Neuronal stem cell (in vitro differentiated cells): ENCODE measurements around the gene PHC2.

Source experiments
- DNase-seq: peaks from one replicate; pipeline ENCODE4 v3.0.0-alpha.2; 2013; ENCODE audit warnings: low spot score
- H2AFZ ChIP-seq: one replicate; pipeline ENCODE4 v1.6.1; 2013; ENCODE audit warnings: mild to moderate bottlenecking, low read length, inconsistent platforms
- H2AK5ac ChIP-seq: 2 replicates; pipeline ENCODE4 v1.6.1; 2013; ENCODE audit warnings: low read depth, mild to moderate bottlenecking, inconsistent platforms, low read length, moderate library complexity, mixed read lengths
- H2BK120ac ChIP-seq: 2 replicates; pipeline ENCODE4 v1.6.1; 2013; ENCODE audit warnings: low read depth, mild to moderate bottlenecking, inconsistent platforms, low read length, moderate library complexity, mixed read lengths
- H2BK12ac ChIP-seq: one replicate; pipeline ENCODE4 v1.6.1; 2013; ENCODE audit warnings: low read length, inconsistent platforms
- H2BK15ac ChIP-seq: 2 replicates; pipeline ENCODE4 v1.6.1; 2013; ENCODE audit warnings: mild to moderate bottlenecking, low read length, inconsistent platforms, mixed read lengths
- H2BK5ac ChIP-seq: one replicate; pipeline ENCODE4 v1.6.1; 2013; ENCODE audit warnings: inconsistent platforms, mild to moderate bottlenecking, low read length, moderate library complexity
- H3K14ac ChIP-seq: one replicate; pipeline ENCODE4 v1.6.1; 2013; ENCODE audit warnings: low read length, inconsistent platforms
- H3K18ac ChIP-seq: 2 replicates; pipeline ENCODE4 v1.6.1; 2013; ENCODE audit warnings: low read length, inconsistent platforms
- H3K23ac ChIP-seq: 2 replicates; pipeline ENCODE4 v1.6.1; 2013; ENCODE audit warnings: low read depth, mild to moderate bottlenecking, mixed read lengths, low read length, inconsistent platforms; ENCODE audit not compliant: poor library complexity
- H3K27ac ChIP-seq: replicated peaks from 3 replicates; pipeline ENCODE4 v1.5.1; 2013; ENCODE audit warnings: low read length, inconsistent platforms
- H3K27me3 ChIP-seq, 3 experiments: 2 replicates each; pipeline ENCODE4 v1.6.1; 2013; ENCODE audit warnings: low read length in 3 of 3, mild to moderate bottlenecking in 2 of 3, inconsistent platforms in 1 of 3, low read depth in 1 of 3, mixed read lengths in 1 of 3, moderate library complexity in 1 of 3; ENCODE audit not compliant: control insufficient read depth in 3 of 3, insufficient read depth in 3 of 3
- H3K36me3 ChIP-seq, 2 donors: replicated peaks in 1 of 2; 2 replicates each; pipeline ENCODE4 v1.6.1; 2013; ENCODE audit warnings: low read length in 2 of 2; ENCODE audit not compliant: control insufficient read depth in 2 of 2, insufficient read depth in 2 of 2
- H3K4ac ChIP-seq: 2 replicates; pipeline ENCODE4 v1.6.1; 2013; ENCODE audit warnings: inconsistent platforms, mild to moderate bottlenecking, low read length, moderate library complexity
- H3K4me1 ChIP-seq, 2 donors: 1 replicate in 1 of 2; 2 replicates in 1 of 2; pipeline ENCODE4 v1.6.1; 2013; ENCODE audit warnings: low read length in 2 of 2, low read depth in 1 of 2; ENCODE audit not compliant: control insufficient read depth in 2 of 2, insufficient read depth in 1 of 2
- H3K4me2 ChIP-seq: one replicate; pipeline ENCODE4 v1.6.1; 2013; ENCODE audit warnings: mild to moderate bottlenecking, low read length, inconsistent platforms; ENCODE audit not compliant: insufficient read depth, poor library complexity, severe bottlenecking
- H3K4me3 ChIP-seq, 2 donors: 2 replicates each; pipeline ENCODE4 v1.5.1; 2013; ENCODE audit warnings: low read length in 2 of 2, mild to moderate bottlenecking in 2 of 2, inconsistent platforms in 1 of 2, moderate library complexity in 1 of 2
- H3K79me1 ChIP-seq: one replicate; pipeline ENCODE4 v1.6.1; 2013; ENCODE audit warnings: low read depth, mild to moderate bottlenecking, inconsistent platforms, low read length, moderate library complexity
- H3K9ac ChIP-seq: one replicate; pipeline ENCODE4 v1.6.1; 2013; ENCODE audit warnings: mild to moderate bottlenecking, low read depth, low read length, inconsistent platforms; ENCODE audit not compliant: poor library complexity
- H3K9me3 ChIP-seq, 2 donors: replicated peaks in 1 of 2; 2 replicates each; pipeline versions ENCODE3 to v1.6.1; 2013; ENCODE audit warnings: low read length in 2 of 2, mild to moderate bottlenecking in 2 of 2, inconsistent platforms in 1 of 2, low read depth in 1 of 2, mixed read lengths in 1 of 2, moderate library complexity in 1 of 2; ENCODE audit not compliant: control insufficient read depth in 2 of 2, insufficient read depth in 1 of 2
- H4K8ac ChIP-seq: one replicate; pipeline ENCODE4 v1.6.1; 2013; ENCODE audit warnings: low read depth, mild to moderate bottlenecking, inconsistent platforms, low read length, moderate library complexity
- H4K91ac ChIP-seq: one replicate; pipeline ENCODE4 v1.6.1; 2013; ENCODE audit warnings: low read length, low read depth, mild to moderate bottlenecking, inconsistent platforms; ENCODE audit not compliant: poor library complexity
- WGBS, 2 donors: extraction: QIAGEN DNeasy Blood & Tissue Kit; methylation state at CpG; one replicate each; pipeline ENCODE4 v1.1.7; 2013; ENCODE audit warnings: missing lambda C conversion rate in 2 of 2, mixed read lengths in 1 of 2; ENCODE audit not compliant: insufficient read length in 2 of 2, insufficient replicate concordance in 1 of 2; ENCODE audit errors: extremely low coverage in 2 of 2; 5-methylcytosine and 5-hydroxymethylcytosine counted together

PHC2 gene

DNA sequence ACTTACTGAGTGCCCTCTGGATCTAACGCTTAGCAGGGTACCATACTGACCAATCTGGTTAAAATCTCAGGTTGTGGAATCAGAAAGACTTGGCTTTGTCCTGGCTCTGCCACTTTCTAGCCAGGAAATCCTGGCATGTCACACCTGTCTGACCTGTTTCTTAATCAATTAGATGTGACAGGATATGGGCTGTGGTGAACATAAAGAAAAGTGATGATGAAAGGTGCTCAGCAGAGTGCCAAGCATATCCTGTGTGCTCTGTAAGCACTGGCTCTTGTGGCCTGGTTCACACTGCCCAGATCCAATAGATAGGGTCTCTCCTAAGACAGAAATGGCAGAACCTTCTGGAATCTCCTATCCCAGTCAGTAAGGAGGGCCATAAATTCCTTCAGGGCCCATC is 53.9 kb downstream of the PHC2 start:
- H3K9ac ChIP-seq, result no peak overlapping the region

GRCh38 chr1:33375316-33375715 is 55.6 kb downstream of the PHC2 start:
- Histone ChIP-seq H3K27ac (no peak overlapping the region), H3K23ac (no peak overlapping the region), H3K9ac (peak overlapping the region; percentile 47), H3K4ac (no peak overlapping the region), H4K91ac (no peak overlapping the region), H3K18ac (peak overlapping the region; percentile 72), H2AK5ac (no peak overlapping the region), H3K4me3 (peak overlapping the region in 1 of 2 donors; percentile 43), H3K27me3 (no peaks in the 10 kb centered on the region), H3K14ac (peak overlapping the region; percentile 86), H3K9me3 (no peaks in the 10 kb centered on the region), H3K4me2 (no peak overlapping the region), H2BK15ac (no peak overlapping the region), H2BK12ac (no peak overlapping the region), H2AFZ (no peak overlapping the region), H3K36me3 (peaks cover 0 to 4% of the 10 kb centered on the region in 2 donors), H2BK120ac (no peak overlapping the region), H3K4me1 (peaks cover 12 to 17% of the 10 kb centered on the region in 2 donors), H4K8ac (no peak overlapping the region), H2BK5ac (no peak overlapping the region), H3K79me1 (no peaks in the 10 kb centered on the region)
- no peak for DNase-seq
- no CpG with 5 or more reads among the region's 9 CpGs for WGBS, 2 donors

More for the DNA sequence above, 53.9 kb downstream of the PHC2 start:
- no peak for DNase-seq
- H3K4ac ChIP-seq, result no peak overlapping the region
- H4K91ac ChIP-seq, result no peak overlapping the region
- no peak overlapping the region for H3K4me3 ChIP-seq
- no peak overlapping the region for H2BK120ac ChIP-seq
- WGBS, 2 donors, result no CpG with 5 or more reads among the region's 1 CpG
- H3K27ac ChIP-seq, result no peak overlapping the region
- peaks cover 12 to 17% of the 10 kb centered on the region in 2 donors for H3K4me1 ChIP-seq
- no peaks in the 10 kb centered on the region for H3K79me1 ChIP-seq
- H3K4me2 ChIP-seq, result no peak overlapping the region
- no peak overlapping the region for H2AK5ac ChIP-seq
- no peak overlapping the region for H2AFZ ChIP-seq
- H3K36me3 ChIP-seq, result peaks cover 0 to 4% of the 10 kb centered on the region in 2 donors
- no peak overlapping the region for H2BK15ac ChIP-seq
- no peak overlapping the region for H3K18ac ChIP-seq
- no peak overlapping the region for H3K23ac ChIP-seq
- no peaks in the 10 kb centered on the region for H3K27me3 ChIP-seq
- no peaks in the 10 kb centered on the region for H3K9me3 ChIP-seq
- no peak overlapping the region for H2BK12ac ChIP-seq
- no peak overlapping the region for H4K8ac ChIP-seq
- H3K14ac ChIP-seq, result no peak overlapping the region
- no peak overlapping the region for H2BK5ac ChIP-seq

DNA sequence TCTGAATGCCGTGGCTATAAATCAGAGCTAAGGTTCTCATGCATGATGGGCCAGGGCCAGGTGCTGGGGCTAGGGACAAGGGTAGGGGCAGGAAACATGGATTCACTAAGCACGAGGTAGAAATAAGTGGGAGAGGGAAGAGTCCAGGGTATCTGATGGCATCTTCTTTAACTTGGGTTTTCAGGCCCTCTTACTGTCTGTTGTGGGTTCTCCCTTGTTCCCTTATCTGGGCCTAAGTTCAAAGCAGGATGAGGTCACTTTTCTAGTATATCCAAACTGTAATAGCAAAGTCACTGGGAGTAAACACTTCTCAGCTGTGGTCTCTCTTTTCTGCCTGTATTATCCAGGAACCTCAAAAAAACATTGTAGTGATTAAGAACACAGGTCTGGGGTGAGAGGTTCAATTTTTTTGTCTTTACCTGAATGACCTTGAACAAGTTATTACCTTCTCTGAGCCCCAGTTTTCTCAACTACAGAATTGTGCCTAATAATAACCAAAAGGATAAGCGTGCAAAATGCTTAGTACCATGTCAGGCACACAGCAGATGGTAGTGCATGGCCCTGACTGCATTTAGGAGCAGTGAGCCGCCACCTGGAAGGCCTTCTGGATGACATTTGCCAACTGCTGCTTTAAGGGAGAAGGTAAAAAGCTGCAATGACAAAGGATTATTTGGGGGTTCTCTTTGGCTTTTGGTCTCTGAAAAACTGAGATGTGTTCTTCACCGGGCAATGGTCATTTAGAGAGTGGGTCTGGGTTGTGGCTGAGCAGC is 56.4 kb downstream of the PHC2 start:
- DNase-seq, result no peak
- Histone ChIP-seq H2BK5ac (no peak overlapping the region), H2BK15ac (no peak overlapping the region), H3K36me3 (peaks cover 0 to 4% of the 10 kb centered on the region in 2 donors), H3K14ac (no peak overlapping the region), H2BK120ac (no peak overlapping the region), H3K4me2 (no peak overlapping the region), H3K27me3 (no peaks in the 10 kb centered on the region), H3K4me3 (no peak overlapping the region), H2AK5ac (no peak overlapping the region), H3K79me1 (no peaks in the 10 kb centered on the region), H2AFZ (no peak overlapping the region), H3K18ac (no peak overlapping the region), H2BK12ac (no peak overlapping the region), H3K4me1 (peaks cover 10 to 14% of the 10 kb centered on the region in 2 donors), H4K8ac (no peak overlapping the region), H3K23ac (no peak overlapping the region), H3K9ac (no peak overlapping the region), H3K4ac (no peak overlapping the region), H3K27ac (no peak overlapping the region), H4K91ac (no peak overlapping the region), H3K9me3 (no peaks in the 10 kb centered on the region)
- no CpG with 5 or more reads among the region's 5 CpGs for WGBS, 2 donors

GRCh38 chr1:33373606-33374005 is 57.3 kb downstream of the PHC2 start:
- H3K23ac ChIP-seq, result no peak overlapping the region
- no CpG with 5 or more reads among the region's 4 CpGs for WGBS, 2 donors
- H3K9ac ChIP-seq, result no peak overlapping the region
- H2BK15ac ChIP-seq, result no peak overlapping the region
- DNase-seq, result no peak
- H3K14ac ChIP-seq, result no peak overlapping the region
- no peak overlapping the region for H4K8ac ChIP-seq
- no peak overlapping the region for H4K91ac ChIP-seq
- no peak overlapping the region for H3K4ac ChIP-seq
- peak overlapping the region; percentile 64 for H2BK12ac ChIP-seq
- no peak overlapping the region for H2BK120ac ChIP-seq
- H3K4me3 ChIP-seq, result no peak overlapping the region
- no peak overlapping the region for H2BK5ac ChIP-seq
- H3K4me2 ChIP-seq, result no peak overlapping the region
- H2AK5ac ChIP-seq, result no peak overlapping the region
- H3K4me1 ChIP-seq, result peaks cover 8 to 9% of the 10 kb centered on the region in 2 donors
- no peak overlapping the region for H2AFZ ChIP-seq
- no peaks in the 10 kb centered on the region for H3K9me3 ChIP-seq
- H3K36me3 ChIP-seq, result peaks cover 0 to 4% of the 10 kb centered on the region in 2 donors
- H3K27ac ChIP-seq, result no peak overlapping the region
- H3K18ac ChIP-seq, result no peak overlapping the region
- no peaks in the 10 kb centered on the region for H3K79me1 ChIP-seq
- no peaks in the 10 kb centered on the region for H3K27me3 ChIP-seq
